HUDEP-2 (cell line): ENCODE measurements around the gene ARSJ.

ENCODE experiments used
- DNase-seq, 76 experiments: peaks; one replicate each; lab custom pipeline; 2025; ENCODE audit not compliant: unreplicated experiment in 76 of 76; lab: John Stamatoyannopoulos, UW

ARSJ gene

DNA sequence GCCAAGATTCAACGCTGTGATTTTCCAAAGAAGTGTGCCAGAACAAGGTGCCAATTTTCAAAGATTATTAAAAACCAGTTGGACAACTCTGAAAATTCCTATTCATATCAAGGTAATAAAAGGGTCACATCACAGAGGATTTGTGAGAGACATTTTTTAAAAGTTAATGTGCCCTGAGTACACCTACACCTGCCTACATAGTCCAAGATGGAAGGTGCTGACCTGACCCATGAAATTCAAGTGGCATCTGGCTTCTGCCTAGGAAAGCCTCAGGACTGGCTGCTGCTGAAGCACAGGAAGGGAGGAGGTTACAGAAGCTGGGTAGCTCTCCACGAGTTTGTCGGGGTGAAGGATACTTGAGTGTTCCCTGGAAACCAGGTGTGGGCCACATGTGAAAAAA, 11.4 kb upstream of the ARSJ start:
- no peak for DNase-seq

- DNase-seq = no peak
Observed at GRCh38 chr4:113987382-113987941, 8.0 kb upstream of the ARSJ start.

DNA sequence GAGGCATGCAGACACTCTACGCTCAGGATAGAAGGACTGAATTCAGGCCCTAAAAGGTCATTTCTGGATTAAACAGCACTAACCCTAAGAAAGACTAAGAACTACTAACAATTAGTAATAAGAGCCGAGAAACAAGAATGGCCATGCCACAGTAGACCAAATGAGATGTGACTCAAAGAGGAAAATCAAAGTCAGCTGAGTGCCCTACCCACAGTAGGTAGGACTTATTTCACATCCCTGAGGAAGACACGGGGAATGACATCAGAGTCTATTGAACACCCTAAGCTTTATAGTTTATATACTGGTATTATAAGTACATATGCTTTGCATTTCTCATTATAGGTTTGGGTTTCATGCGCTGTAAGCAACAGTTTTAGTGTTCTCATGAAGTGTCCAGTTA, 2.7 kb upstream of the ARSJ start:
- no peak for DNase-seq

DNA sequence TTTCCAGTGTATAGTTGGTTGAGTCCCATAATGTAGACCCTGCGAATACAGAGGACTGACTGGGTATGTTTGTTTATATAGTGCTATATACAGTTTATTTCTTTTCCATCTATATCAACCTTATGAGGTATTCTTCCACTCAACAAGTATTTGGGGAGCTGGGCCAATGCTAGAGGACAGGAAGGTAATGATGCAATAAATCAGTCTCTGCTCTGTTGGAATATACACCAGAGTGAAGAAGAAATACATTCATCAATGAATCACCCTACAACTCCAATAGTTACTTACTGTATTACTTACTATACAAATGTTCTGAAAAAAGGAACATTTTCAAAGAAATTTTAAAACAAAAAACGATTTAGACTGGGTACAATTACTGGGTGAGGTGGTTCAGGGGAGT, 2.1 kb upstream of the ARSJ start:
- DNase-seq = no peak

DNA sequence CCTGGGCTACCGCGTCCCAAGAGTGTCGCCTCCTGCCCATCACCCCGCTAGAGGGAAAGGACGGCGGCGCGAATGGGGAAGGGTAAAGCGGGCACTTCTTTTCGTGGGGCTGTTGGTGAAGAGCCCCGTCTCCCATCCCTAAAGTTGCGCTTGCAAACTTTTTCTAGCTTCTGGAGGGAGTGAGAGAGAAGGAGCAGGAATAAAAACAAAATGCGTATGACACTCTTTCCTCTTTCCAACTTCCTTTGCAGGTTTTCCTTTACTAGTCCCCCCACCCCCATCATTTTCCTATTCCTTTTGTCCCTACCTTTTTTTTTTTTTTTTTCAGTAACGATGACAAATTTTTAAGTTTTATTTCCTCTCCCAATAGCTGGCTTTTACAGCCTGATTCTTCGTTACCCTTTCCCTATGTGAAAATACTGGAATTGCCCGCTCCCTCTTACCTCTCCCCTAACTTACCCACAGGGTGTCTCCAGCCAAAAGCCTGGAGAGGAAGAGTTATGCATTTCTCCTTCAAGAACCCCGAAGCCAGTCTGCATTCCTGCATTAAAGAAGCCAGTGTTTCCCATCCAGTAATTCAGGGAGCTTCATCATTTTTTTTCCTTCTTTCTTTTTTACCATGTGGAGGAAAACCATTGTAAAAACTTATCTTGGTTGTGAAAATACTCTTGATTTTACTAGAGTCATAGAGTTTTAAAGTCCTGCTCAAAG, 613 bp upstream of the ARSJ start:
- no peak for DNase-seq

DNA sequence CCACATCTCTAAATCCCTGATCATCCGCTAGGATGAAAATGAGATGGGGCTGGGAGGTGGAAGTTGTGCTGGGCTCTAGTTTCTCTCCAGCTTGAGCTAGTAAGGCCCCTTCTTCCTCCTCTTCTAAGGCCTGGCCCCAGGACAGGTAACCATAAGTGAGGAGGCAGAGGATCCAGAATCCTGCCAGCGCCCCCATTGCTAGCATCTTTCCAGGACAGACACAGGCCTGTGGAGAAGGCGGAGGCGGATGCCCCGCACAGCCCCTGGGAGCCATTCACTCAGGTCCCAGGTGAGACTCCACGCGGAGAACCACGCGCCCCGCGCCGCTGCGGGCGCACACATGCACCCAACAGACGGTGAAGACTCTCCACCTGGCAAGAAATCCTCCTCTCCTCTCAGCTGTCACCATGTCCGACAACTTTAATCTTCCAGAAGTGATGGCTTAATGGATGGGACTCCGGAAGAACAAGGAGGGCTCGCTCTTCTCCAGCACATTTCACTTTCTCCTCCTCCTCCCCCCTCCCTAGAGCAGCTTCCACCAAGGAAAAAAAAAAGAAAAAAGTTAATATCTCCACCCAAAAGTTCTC, 793 bp downstream of the ARSJ start:
- no peak for DNase-seq

DNA sequence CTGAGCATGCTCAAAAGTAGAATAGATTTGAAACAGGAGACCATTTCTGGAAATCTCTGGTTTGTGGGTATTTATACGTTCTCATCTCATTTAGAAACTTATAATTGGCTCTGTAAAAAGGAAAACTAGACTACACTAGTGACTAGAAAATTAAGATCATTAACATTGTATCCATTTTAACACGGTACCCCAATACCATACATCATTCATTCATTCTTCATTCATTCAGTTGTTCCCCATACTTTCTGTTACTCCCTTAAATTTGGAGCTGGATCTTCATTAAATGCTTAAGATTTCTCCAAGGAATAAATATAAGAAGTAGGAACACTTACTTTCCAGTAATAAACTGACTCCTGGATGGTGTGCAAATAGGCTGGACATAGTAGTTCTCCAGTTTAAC, 1.3 kb downstream of the ARSJ start:
- DNase-seq = no peak

- no peak for DNase-seq
Observed at GRCh38 chr4:113977526-113977855, 2.0 kb downstream of the ARSJ start.

DNA sequence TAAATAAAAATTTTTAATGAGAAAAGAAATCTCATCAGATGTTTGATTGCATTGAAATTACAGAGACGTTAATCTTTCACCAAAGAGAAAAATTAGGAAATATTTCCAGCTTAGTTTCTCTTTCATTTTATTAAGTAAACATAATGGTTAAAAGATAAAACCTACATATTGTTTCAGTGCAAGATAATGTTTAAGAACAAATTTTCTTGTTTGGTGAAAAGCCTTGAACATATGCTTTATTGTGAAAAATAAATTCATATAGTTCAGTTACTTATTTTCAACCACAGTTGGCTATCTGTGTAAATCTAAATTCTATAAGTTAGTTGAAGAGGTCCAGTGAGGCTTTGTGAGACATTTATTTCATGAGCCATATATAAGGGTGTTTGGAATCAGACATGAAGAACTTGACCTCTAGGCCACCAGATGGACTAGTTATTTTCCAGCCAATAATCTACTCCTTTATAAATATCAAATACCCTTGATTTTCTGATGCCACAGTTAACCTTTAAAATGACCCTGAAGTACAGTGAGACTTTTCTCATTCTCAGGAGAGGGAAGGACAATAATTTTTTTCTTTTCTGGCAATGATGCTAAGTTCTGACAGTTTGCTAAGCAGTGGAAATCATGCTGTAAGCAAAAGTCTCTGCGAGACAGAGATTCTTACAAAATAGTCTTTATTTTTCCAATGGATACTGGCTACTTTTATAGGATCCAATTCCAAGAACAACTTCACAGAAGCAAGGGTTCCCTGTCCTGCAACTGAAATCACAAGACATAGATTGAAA, 2.5 kb downstream of the ARSJ start:
- DNase-seq = no peak

GRCh38 chr4:113975578-113975977, 3.9 kb downstream of the ARSJ start:
- no peak for DNase-seq

DNA sequence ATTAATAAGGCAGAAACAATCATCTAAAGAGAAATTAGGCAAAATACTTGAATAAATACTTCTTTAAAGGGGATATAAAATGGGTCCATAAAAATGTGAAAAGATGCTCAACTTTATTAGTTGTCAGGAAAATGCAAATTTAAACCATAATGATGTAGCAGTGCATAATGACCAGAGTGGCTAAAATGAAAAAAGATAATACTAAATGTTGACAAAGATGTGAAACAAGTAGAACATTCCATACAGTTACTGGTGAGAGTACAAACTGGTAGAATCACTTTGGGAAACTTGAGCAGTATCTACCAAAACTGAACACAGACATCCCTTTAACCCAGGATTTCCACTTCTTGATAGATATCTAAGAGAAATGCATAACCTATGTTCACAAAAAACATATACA, 5.0 kb downstream of the ARSJ start:
- no peak for DNase-seq

DNA sequence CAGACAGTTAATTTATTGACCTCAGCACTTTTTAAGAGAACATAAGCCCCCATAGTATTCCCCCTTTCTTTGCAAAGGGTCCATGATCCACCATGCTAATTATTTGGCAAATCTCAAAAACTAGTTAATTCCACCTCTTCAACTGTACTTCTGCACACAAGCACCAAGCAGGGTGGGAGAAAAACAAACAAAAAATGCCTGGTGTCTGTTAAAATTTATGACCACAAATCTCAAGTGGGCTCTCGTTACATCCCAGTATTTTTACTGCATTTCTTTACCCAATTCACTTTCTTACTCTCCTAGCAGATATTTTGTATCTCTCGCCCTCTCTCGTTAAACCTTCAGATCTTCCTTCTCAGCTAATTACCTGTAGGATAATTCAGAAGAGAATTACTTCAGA, 6.1 kb downstream of the ARSJ start:
- DNase-seq = no peak

- no peak for DNase-seq
Observed at GRCh38 chr4:113972781-113973180, 6.7 kb downstream of the ARSJ start.

DNA sequence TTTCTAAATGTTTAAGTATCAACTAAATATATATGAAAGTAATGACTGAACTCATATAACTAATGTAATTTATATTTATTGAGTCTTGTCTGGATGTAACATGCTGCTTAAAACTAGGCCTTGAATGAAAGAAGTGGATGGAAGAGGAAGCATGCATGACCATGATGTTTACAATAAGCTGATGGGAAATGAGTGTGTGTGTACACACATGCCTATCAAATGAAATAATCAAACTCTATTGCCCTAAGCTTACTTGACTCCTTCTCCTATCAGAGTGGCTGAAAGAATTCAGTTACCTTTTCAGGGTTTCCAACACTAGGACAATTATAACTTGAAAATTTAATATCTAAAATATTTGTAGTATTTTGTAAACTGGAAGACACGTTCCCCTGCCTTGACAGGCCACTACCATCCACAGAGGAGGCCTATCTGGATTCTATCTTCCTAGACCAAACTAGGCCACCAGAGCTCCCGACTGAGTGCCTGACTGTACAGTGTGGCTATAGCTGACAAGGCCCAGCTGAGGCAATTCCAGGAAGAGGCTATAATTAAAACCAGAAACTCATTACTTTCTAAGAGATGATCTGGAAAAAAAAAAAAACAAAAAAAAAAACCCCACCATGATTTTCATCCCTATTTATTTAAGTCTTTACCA, 7.6 kb downstream of the ARSJ start:
- no peak for DNase-seq

DNA sequence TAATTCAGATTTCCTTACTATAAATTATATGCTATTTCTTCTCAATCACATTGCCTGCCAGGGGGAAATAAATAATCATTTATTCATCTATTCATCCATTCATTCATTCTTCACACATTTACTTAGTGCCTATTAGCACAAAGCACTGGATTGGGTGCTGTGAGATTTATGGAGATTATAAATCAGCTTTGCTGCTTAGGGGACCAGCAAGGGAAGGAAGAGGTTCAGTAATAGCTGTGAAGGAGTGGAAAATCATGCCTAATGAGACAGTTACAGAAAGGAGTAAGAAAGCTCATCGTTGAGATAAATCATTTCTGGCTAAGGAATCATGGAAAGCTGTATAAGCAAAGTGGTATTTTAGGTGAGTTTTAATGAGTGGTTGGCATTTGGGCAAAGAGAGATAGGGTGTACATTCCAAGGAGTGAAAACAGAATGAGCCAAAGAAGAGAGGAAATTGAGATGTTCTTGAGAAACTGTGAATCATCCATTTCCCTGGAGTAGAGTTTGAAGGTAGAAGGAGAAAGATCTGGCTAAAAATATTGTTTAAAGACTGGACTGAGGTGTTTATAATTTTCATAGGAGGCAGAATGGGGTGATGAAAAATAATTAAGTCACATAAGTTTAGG, 9.6 kb downstream of the ARSJ start:
- DNase-seq = no peak

- no peak for DNase-seq
Observed at GRCh38 chr4:113968473-113968872, 11.0 kb downstream of the ARSJ start.

DNA sequence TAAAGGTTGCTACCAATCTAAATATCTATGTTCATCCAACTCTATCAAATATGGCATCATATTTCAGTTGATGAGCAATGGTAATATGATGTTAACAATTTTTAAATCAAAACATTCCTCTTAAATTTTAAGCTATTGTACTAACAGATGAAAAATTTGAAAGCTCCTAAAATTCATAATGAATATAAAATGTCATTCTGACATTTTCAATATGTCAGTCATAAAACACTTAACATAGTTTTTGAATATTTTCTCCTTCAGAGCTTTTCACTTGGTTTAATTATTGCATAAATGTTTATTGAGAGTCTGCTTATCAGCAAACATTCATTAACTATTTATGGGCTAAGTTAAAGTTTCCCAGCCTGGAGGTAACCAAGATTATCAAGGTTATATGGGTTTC, 11.8 kb downstream of the ARSJ start:
- DNase-seq = no peak

DNA sequence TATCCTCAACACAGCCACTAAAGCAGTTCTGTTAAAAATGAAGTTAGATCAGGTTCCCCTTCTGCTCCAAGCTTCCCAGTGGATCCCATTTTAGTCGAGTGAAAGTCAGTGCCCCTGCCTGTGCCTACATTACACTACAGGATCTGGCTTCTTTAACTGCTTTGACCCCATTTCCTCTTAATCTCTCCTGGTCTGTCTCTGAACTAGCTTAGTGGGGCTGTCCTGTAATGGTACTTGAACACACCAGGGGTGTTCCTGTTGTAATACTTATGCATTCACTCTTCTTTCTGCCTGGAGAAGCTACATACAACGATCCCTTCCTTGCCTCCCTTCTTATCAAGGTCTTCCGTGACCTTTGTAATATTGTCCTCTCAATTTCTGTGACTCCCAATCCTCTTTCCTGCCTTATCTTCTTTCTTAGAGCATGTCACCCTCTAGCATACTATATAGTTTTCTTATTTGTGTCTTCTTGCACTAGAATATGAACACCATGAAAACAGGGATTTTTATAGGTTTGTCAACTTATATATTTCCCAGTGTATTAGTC, 16.7 kb downstream of the ARSJ start:
- DNase-seq = no peak

DNA sequence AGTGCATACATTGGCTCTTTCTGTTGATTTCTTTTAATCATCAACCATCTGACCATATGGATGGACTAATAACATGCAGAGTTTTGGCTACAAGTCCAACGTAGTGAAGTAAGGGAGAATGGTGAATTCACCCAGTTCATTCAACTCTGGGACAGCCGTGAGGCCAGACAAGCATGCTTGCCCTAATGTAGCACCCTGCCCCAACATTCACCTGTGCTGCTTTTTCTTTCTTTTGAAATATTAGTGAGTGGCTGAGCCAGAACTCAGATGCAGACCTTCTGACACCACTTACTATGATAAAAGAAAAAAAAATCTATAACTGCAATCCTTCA, 17.5 kb downstream of the ARSJ start:
- DNase-seq = no peak

GRCh38 chr4:113960684-113961321, 18.6 kb downstream of the ARSJ start:
- DNase-seq = no peak
